Upper lobe of left lung (tissue), 6 donors: ENCODE measurements around the gene SPATA18. TPM values are rescaled to one million over a fixed set of nuclear protein-coding genes. Genes with fewer than 3 reads are reported as not detected.

ENCODE experiments used
- ATAC-seq, 2 donors: fragments of 200-7000 bp; cut with Tn5 transposase; one replicate each; pipeline ENCODE4 v1.9.1; 2022; ENCODE audit warnings: mild to moderate bottlenecking in 2 of 2, moderate library complexity in 2 of 2; ENCODE audit not compliant: low FRiP score in 2 of 2
- DNase-seq, 2 donors: peaks; one replicate each; pipeline ENCODE4 v3.0.0-alpha.2; 2019 to 2020
- H3K27ac ChIP-seq, 4 donors: fragments of 200-600 bp; sonication (generic); one replicate each; pipeline ENCODE4 v1.5.1; 2016 to 2019
- H3K27me3 ChIP-seq, 4 donors: fragments of 200-600 bp; sonication (generic); one replicate each; pipeline ENCODE4 v1.5.1; 2017 to 2019
- H3K36me3 ChIP-seq, 4 donors: fragments of 200-600 bp; sonication (generic); one replicate each; pipeline ENCODE4 v1.5.1; 2016 to 2019
- H3K4me1 ChIP-seq, 4 donors: fragments of 200-600 bp; sonication (generic); one replicate each; pipeline ENCODE4 v1.5.1; 2018 to 2019
- H3K4me3 ChIP-seq, 4 donors: fragments of 200-600 bp; sonication (generic); one replicate each; pipeline ENCODE4 v1.5.1; 2017 to 2019; ENCODE audit warnings: mild to moderate bottlenecking in 2 of 4, moderate library complexity in 1 of 4
- H3K9me3 ChIP-seq, 4 donors: fragments of 200-600 bp; sonication (generic); one replicate each; pipeline ENCODE4 v1.5.1; 2018 to 2019
- CTCF ChIP-seq, 6 experiments: fragments of 450-650 bp in 4 of 6; fragments of 200-600 bp in 2 of 6; sonication (generic) in 2 of 6; IDR thresholded peaks; one replicate each; pipeline ENCODE4 v1.5.1; 2016 to 2019; ENCODE audit warnings: antibody characterized with exemption in 6 of 6
- EP300 ChIP-seq, 4 donors: sonication (generic); formaldehyde crosslinking; IDR thresholded peaks; one replicate each; pipeline ENCODE4 v1.5.1; 2017; ENCODE audit warnings: antibody characterized with exemption in 4 of 4, control low read depth in 2 of 4
- POLR2A ChIP-seq, 4 donors: fragments of 450-650 bp; IDR thresholded peaks; one replicate each; pipeline ENCODE4 v1.5.1; 2016 to 2017; ENCODE audit warnings: antibody characterized with exemption in 4 of 4, mild to moderate bottlenecking in 2 of 4
- POLR2AphosphoS5 ChIP-seq, 2 donors: sonication (generic); formaldehyde crosslinking; IDR thresholded peaks; one replicate each; pipeline ENCODE4 v1.5.1; 2017; ENCODE audit warnings: antibody characterized with exemption in 2 of 2
- WGBS, 2 donors: methylation state at CpG; one replicate each; pipeline ENCODE4 v1.1.5; 2017 to 2018; 5-methylcytosine and 5-hydroxymethylcytosine counted together
- total RNA-seq, 6 donors: library from RNA; depleted of rRNA in 4 of 6; stranded (reverse); fragments of >200 nt in 4 of 6; gene quantifications; one replicate each; pipeline versions ENCODE4 v1.1.0 to v1.2.1, GENCODE V29; 2016 to 2021
- donor health status: DM: no; HTN: no; CAD: no; lungs with moderate emphysema.
- donor health status: DM: no; HTN: yes; CAD: no; lungs with severe emphysema.

SPATA18 gene
- total RNA-seq, 6 donors from 2014 or later = 8.1 to 55.2 (median 15.1) TPM

DNA sequence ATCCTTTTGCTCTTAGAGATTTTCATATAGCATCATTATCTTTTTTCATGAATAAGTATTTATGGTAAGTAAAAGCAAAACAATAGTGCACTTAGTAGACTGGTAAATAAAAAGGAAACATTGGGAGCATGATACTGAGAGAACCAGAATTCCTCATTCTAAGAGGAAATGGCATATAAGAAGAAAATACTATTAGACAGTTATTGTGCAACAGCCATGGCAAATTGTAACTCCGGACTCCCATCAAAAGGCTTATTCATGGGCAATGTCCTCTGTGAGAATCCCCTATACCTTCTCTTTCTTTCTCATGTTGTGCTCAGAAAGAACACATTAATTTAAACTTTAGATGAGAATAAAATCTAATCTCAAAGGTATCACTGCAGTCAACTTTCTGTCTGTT, 42.4 kb downstream of the SPATA18 start:
- no peak for ATAC-seq
- Histone ChIP-seq H3K4me3 (no peak overlapping the region), H3K9me3 (no peaks in the 10 kb centered on the region), H3K36me3 (no peaks in the 10 kb centered on the region), H3K4me1 (no peaks in the 10 kb centered on the region), H3K27me3 (no peaks in the 10 kb centered on the region), H3K27ac (no peak overlapping the region)
- DNase-seq = no peak
- no peak for TF ChIP-seq CTCF (IDR thresholded peaks at IDR 0.05)
- TF ChIP-seq EP300 (IDR thresholded peaks at IDR 0.05) = no peak
- no peak for TF ChIP-seq POLR2A (IDR thresholded peaks at IDR 0.05)
- TF ChIP-seq POLR2AphosphoS5 (IDR thresholded peaks at IDR 0.05) = no peak
- 71 to 82% methylated on average over 1 of the region's 1 CpG for WGBS, 2 donors

DNA sequence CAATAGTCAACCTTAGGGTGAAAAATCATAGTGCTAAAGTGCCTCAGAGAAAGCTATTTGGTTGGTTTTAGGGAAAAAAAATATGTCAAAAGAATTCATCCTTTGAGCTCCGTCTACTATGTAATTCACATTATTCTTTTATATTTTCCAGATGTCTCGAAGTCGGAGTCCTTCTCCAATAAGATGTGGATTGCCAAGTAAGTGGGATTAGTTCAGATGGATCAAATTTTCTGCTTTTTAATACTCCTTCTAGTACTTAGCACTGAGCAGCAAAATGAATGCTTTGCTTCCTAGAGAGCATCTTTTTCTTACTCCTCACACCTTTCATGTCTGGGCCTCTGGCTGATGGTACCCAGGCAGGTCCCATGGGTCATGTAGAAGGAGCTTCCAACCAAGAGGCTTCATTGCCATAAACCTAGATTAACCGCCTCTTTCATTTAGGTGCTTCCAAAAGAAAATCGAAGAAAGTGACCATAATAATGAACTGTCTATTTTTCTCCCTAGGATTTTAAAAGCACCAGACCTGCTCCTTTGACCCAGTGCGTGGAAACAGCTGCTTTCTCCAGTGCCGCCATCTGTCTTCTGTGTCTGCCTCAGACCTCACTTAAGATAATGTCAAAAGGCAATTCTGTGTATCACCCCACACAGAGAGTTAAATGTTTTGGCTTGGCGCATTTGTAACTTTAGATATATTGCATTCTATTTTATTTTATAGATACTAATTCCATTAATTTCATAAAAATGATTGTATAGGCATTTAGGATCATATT, 43.5 kb downstream of the SPATA18 start:
- WGBS, 2 donors = 86 to 89% methylated on average over 8 of the region's 8 CpGs
- TF ChIP-seq POLR2AphosphoS5 (IDR thresholded peaks at IDR 0.05) = no peak
- TF ChIP-seq CTCF (IDR thresholded peaks at IDR 0.05) = no peak
- no peak for TF ChIP-seq EP300 (IDR thresholded peaks at IDR 0.05)
- no peak for TF ChIP-seq POLR2A (IDR thresholded peaks at IDR 0.05)
- H3K27me3 ChIP-seq = no peaks in the 10 kb centered on the region
- no peaks in the 10 kb centered on the region for H3K9me3 ChIP-seq
- no peak for DNase-seq
- H3K27ac ChIP-seq = no peak overlapping the region
- H3K4me1 ChIP-seq = no peaks in the 10 kb centered on the region
- ATAC-seq = no peak
- no peak overlapping the region for H3K4me3 ChIP-seq
- no peaks in the 10 kb centered on the region for H3K36me3 ChIP-seq

DNA sequence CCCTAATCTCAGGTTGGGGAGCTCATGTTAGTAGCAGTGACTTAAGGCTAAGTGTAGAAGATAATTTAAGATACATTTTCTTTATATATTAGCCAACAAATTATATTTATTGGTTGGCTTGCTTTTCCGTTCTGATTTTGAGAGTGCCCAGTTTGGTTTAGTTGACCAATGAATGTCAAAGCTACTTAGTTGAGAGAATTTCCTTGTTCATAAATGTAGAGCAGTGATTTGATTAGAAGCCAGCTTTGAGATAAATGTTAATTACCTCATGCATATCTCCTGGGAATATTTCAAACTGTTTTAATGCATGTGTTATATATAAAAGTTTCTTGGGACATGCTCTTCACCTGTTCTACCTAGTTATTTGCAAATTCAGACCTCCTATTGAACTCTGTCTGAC, 44.3 kb downstream of the SPATA18 start:
- Histone ChIP-seq H3K36me3 (no peaks in the 10 kb centered on the region), H3K27ac (no peak overlapping the region), H3K4me3 (no peak overlapping the region), H3K4me1 (no peaks in the 10 kb centered on the region), H3K27me3 (no peaks in the 10 kb centered on the region), H3K9me3 (no peaks in the 10 kb centered on the region)
- no peak for DNase-seq
- 80 to 84% methylated on average over 1 of the region's 1 CpG for WGBS, 2 donors
- ATAC-seq = no peak
- no peak for TF ChIP-seq POLR2A (IDR thresholded peaks at IDR 0.05)
- no peak for TF ChIP-seq CTCF (IDR thresholded peaks at IDR 0.05)
- no peak for TF ChIP-seq EP300 (IDR thresholded peaks at IDR 0.05)
- no peak for TF ChIP-seq POLR2AphosphoS5 (IDR thresholded peaks at IDR 0.05)

DNA sequence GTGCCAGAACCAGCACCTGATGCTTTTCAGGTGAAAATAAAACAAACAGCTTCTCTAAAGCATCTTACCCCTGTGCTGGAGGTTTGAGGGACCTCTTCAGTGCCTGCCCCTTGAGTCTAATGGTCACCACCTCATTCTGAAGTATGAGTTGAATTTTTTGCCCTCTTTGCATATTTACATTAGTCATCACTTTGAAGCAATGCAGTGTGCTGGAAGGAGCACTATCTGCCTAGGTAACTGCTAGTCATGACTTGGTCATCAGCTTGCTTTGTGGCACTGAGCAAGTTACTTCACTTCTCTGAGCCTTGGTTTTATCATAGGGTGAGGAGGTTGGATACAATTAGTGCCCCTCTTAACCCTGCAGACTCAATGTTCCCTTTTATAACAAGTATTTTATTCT, 44.9 kb downstream of the SPATA18 start:
- no peak for TF ChIP-seq EP300 (IDR thresholded peaks at IDR 0.05)
- TF ChIP-seq POLR2A (IDR thresholded peaks at IDR 0.05) = no peak
- TF ChIP-seq CTCF (IDR thresholded peaks at IDR 0.05) = no peak
- no peak for TF ChIP-seq POLR2AphosphoS5 (IDR thresholded peaks at IDR 0.05)
- Histone ChIP-seq H3K27ac (no peak overlapping the region), H3K27me3 (no peaks in the 10 kb centered on the region), H3K36me3 (no peaks in the 10 kb centered on the region), H3K4me1 (no peaks in the 10 kb centered on the region), H3K4me3 (no peak overlapping the region), H3K9me3 (no peaks in the 10 kb centered on the region)
- DNase-seq (no peak), ATAC-seq (no peak)

DNA sequence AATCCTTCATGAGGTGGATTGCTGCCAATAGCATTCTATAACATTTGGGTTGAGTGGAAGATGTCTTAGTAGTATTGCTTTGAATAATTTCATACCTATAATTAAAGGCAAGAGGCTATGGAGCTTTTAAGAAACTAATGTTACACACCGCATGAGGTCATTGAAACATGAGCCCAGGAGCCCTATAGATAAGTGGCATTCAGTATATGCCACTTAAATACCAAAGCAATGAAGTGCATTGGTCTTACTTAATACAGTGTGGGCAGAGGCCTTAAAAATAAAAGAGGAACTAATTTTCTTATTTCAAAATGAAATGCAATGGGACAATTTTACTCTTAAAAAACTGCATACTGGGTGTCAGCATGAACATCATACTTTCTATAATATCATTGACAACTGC, 47.5 kb downstream of the SPATA18 start:
- Histone ChIP-seq H3K27me3 (no peaks in the 10 kb centered on the region), H3K4me3 (no peak overlapping the region), H3K9me3 (no peaks in the 10 kb centered on the region), H3K36me3 (no peaks in the 10 kb centered on the region), H3K4me1 (no peaks in the 10 kb centered on the region), H3K27ac (no peak overlapping the region)
- TF ChIP-seq POLR2AphosphoS5 (IDR thresholded peaks at IDR 0.05) = no peak
- no peak for TF ChIP-seq CTCF (IDR thresholded peaks at IDR 0.05)
- TF ChIP-seq POLR2A (IDR thresholded peaks at IDR 0.05) = no peak
- no peak for TF ChIP-seq EP300 (IDR thresholded peaks at IDR 0.05)
- ATAC-seq (no peak), DNase-seq (no peak)
- WGBS, 2 donors = 78 to 84% methylated on average over 1 of the region's 1 CpG
